OCI-LY1 (cell line): ENCODE results near the gene LSS.

Experiments used
- H2AFZ ChIP-seq: fragments of 200-600 bp; sonication (generic), shearing (Covaris generic); 2 replicates; pipeline ENCODE4 v1.6.0; 2014; ENCODE audit warnings: antibody characterized with exemption, mild to moderate bottlenecking, low read length
- H3F3A ChIP-seq: fragments of 200-600 bp; sonication (generic), shearing (Covaris generic); 2 replicates; pipeline ENCODE4 v1.6.0; 2014; ENCODE audit warnings: mild to moderate bottlenecking, antibody characterized with exemption, low read length, moderate library complexity; ENCODE audit not compliant: insufficient read depth
- H3K27ac ChIP-seq: fragments of 200-600 bp; sonication (generic); 2 replicates; pipeline ENCODE4 v1.5.1; 2014; ENCODE audit warnings: low read length, mixed run types, mild to moderate bottlenecking, low read depth; ENCODE audit not compliant: poor library complexity, severe bottlenecking
- H3K27me3 ChIP-seq: fragments of 200-600 bp; sonication (generic); 2 replicates; pipeline ENCODE4 v1.6.0; 2014; ENCODE audit warnings: antibody characterized with exemption, mild to moderate bottlenecking, low read length, moderate library complexity; ENCODE audit not compliant: insufficient read depth
- H3K36me3 ChIP-seq: fragments of 200-600 bp; sonication (generic); 2 replicates; pipeline ENCODE4 v1.6.1; 2014; ENCODE audit warnings: mild to moderate bottlenecking, antibody characterized with exemption, low read length, moderate library complexity, mixed read lengths; ENCODE audit not compliant: insufficient read depth
- H3K4me1 ChIP-seq: fragments of 200-600 bp; sonication (generic); 2 replicates; pipeline ENCODE4 v1.5.1; 2014; ENCODE audit warnings: mild to moderate bottlenecking, low read length, moderate library complexity; ENCODE audit not compliant: insufficient read depth, severe bottlenecking
- H3K4me2 ChIP-seq: fragments of 200-600 bp; sonication (generic), shearing (Covaris generic); 2 replicates; pipeline ENCODE4 v1.6.1; 2014; ENCODE audit warnings: low read length
- H3K4me3 ChIP-seq: fragments of 200-600 bp; sonication (generic); 2 replicates; pipeline ENCODE4 v1.5.1; 2014; ENCODE audit warnings: low read length, low read depth, mild to moderate bottlenecking, mixed read lengths; ENCODE audit not compliant: poor library complexity, severe bottlenecking
- H3K79me2 ChIP-seq: fragments of 200-600 bp; shearing (Covaris generic); 2 replicates; pipeline ENCODE4 v1.6.1; 2016; ENCODE audit warnings: mixed run types, low read length, mixed read lengths; ENCODE audit not compliant: insufficient read depth
- H3K9ac ChIP-seq: fragments of 200-600 bp; sonication (generic), shearing (Covaris generic); 2 replicates; pipeline ENCODE4 v1.6.1; 2014; ENCODE audit warnings: mild to moderate bottlenecking, low read length, mixed read lengths
- H3K9me2 ChIP-seq: fragments of 200-600 bp; sonication (generic), shearing (Covaris generic); 2 replicates; pipeline ENCODE4 v1.6.1; 2014; ENCODE audit warnings: low read depth, mild to moderate bottlenecking, low read length, mixed read lengths
- H3K9me3 ChIP-seq: fragments of 200-600 bp; shearing (Covaris generic); 2 replicates; pipeline ENCODE4 v1.6.1; 2014; ENCODE audit warnings: low read length, mixed read lengths
- H4K20me1 ChIP-seq: fragments of 200-600 bp; sonication (generic), shearing (Covaris generic); 2 replicates; pipeline ENCODE4 v1.6.0; 2016; ENCODE audit warnings: mild to moderate bottlenecking, low read length; ENCODE audit not compliant: insufficient read depth
- CTCF ChIP-seq: fragments of 200-600 bp; sonication (generic), shearing (Covaris generic); IDR thresholded peaks from 2 replicates; pipeline ENCODE4 v1.5.1; 2017; ENCODE audit warnings: mild to moderate bottlenecking, antibody characterized with exemption, low read length, moderate library complexity, mixed read lengths
- EZH2 ChIP-seq: fragments of 200-600 bp; sonication (generic), shearing (Covaris generic); IDR thresholded peaks from 2 replicates; pipeline ENCODE4 v1.8.0; 2017; ENCODE audit warnings: borderline replicate concordance, mixed run types, mild to moderate bottlenecking, antibody characterized with exemption, low read length, moderate library complexity, mixed read lengths

The LSS gene

GRCh38 chr21:46250146-46250725 lies 21.7 kb upstream of the LSS start:
- Histone ChIP-seq H3K9ac (no peak overlapping the region), H3K9me3 (no peaks in the 10 kb centered on the region), H3K4me3 (no peak overlapping the region), H4K20me1 (no peaks in the 10 kb centered on the region), H3K27me3 (no peaks in the 10 kb centered on the region), H3K9me2 (no peaks in the 10 kb centered on the region), H3F3A (no peaks in the 10 kb centered on the region), H3K4me1 (peaks cover 46% of the 10 kb centered on the region), H3K4me2 (no peak overlapping the region), H3K36me3 (peaks cover 97% of the 10 kb centered on the region), H3K27ac (peak overlapping the region; percentile 4), H2AFZ (no peak overlapping the region), H3K79me2 (no peaks in the 10 kb centered on the region)
- no peak for TF ChIP-seq EZH2
- TF ChIP-seq CTCF = no peak

DNA sequence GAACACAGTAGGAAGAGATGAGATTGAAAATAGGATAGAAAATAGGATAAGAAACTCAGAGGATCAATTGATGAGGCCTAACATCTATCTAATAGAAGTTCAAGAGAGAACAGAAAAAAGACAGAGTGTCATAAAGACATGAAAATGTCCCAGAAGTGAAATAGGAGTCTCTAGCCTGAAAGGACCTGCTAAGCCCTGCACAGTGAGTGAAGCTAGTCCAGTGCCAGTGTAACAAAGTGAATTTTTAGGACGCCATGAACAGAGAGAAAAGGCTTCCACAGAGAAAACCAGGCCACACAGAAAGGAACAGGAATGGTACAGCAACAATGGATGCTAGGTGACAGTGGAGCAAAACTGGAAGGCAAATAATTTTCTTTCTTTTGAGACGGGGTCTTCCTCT lies 20.3 kb upstream of the LSS start:
- Histone ChIP-seq H3F3A (no peaks in the 10 kb centered on the region), H2AFZ (no peak overlapping the region), H3K4me3 (no peak overlapping the region), H3K27ac (no peak overlapping the region), H4K20me1 (no peaks in the 10 kb centered on the region), H3K9me3 (no peaks in the 10 kb centered on the region), H3K27me3 (no peaks in the 10 kb centered on the region), H3K9ac (no peak overlapping the region), H3K79me2 (no peaks in the 10 kb centered on the region), H3K4me2 (no peak overlapping the region), H3K36me3 (peaks cover 97% of the 10 kb centered on the region), H3K9me2 (no peaks in the 10 kb centered on the region), H3K4me1 (peaks cover 38% of the 10 kb centered on the region)
- TF ChIP-seq CTCF (no peak), EZH2 (no peak)

- no peaks in the 10 kb centered on the region for H4K20me1 ChIP-seq
- peak overlapping the region; percentile 15 for H3K27ac ChIP-seq
- no peaks in the 10 kb centered on the region for H3K9me3 ChIP-seq
- TF ChIP-seq CTCF (no peak), EZH2 (no peak)
- H3F3A ChIP-seq = no peaks in the 10 kb centered on the region
- peaks cover 34% of the 10 kb centered on the region for H3K4me1 ChIP-seq
- H3K4me2 ChIP-seq = no peak overlapping the region
- H3K4me3 ChIP-seq = no peak overlapping the region
- H3K27me3 ChIP-seq = no peaks in the 10 kb centered on the region
- H3K9me2 ChIP-seq = no peaks in the 10 kb centered on the region
- H3K79me2 ChIP-seq = no peaks in the 10 kb centered on the region
- H3K9ac ChIP-seq = no peak overlapping the region
- peaks cover 97% of the 10 kb centered on the region for H3K36me3 ChIP-seq
- no peak overlapping the region for H2AFZ ChIP-seq
These were observed 19.8 kb upstream of the LSS start for GRCh38 chr21:46248422-46248782.
